OCI-LY1 (cell line): Measurements from ENCODE around the gene FBXW9.

Experiments used
- H2AFZ ChIP-seq: fragments of 200-600 bp; sonication (generic), shearing (Covaris generic); 2 replicates; pipeline ENCODE4 v1.6.0; 2014; ENCODE audit warnings: antibody characterized with exemption, mild to moderate bottlenecking, low read length
- H3F3A ChIP-seq: fragments of 200-600 bp; sonication (generic), shearing (Covaris generic); 2 replicates; pipeline ENCODE4 v1.6.0; 2014; ENCODE audit warnings: mild to moderate bottlenecking, antibody characterized with exemption, low read length, moderate library complexity; ENCODE audit not compliant: insufficient read depth
- H3K27ac ChIP-seq: fragments of 200-600 bp; sonication (generic); 2 replicates; pipeline ENCODE4 v1.5.1; 2014; ENCODE audit warnings: low read length, mixed run types, mild to moderate bottlenecking, low read depth; ENCODE audit not compliant: poor library complexity, severe bottlenecking
- H3K27me3 ChIP-seq: fragments of 200-600 bp; sonication (generic); 2 replicates; pipeline ENCODE4 v1.6.0; 2014; ENCODE audit warnings: antibody characterized with exemption, mild to moderate bottlenecking, low read length, moderate library complexity; ENCODE audit not compliant: insufficient read depth
- H3K36me3 ChIP-seq: fragments of 200-600 bp; sonication (generic); 2 replicates; pipeline ENCODE4 v1.6.1; 2014; ENCODE audit warnings: mild to moderate bottlenecking, antibody characterized with exemption, low read length, moderate library complexity, mixed read lengths; ENCODE audit not compliant: insufficient read depth
- H3K4me1 ChIP-seq: fragments of 200-600 bp; sonication (generic); 2 replicates; pipeline ENCODE4 v1.5.1; 2014; ENCODE audit warnings: mild to moderate bottlenecking, low read length, moderate library complexity; ENCODE audit not compliant: insufficient read depth, severe bottlenecking
- H3K4me2 ChIP-seq: fragments of 200-600 bp; sonication (generic), shearing (Covaris generic); 2 replicates; pipeline ENCODE4 v1.6.1; 2014; ENCODE audit warnings: low read length
- H3K4me3 ChIP-seq: fragments of 200-600 bp; sonication (generic); 2 replicates; pipeline ENCODE4 v1.5.1; 2014; ENCODE audit warnings: low read length, low read depth, mild to moderate bottlenecking, mixed read lengths; ENCODE audit not compliant: poor library complexity, severe bottlenecking
- H3K79me2 ChIP-seq: fragments of 200-600 bp; shearing (Covaris generic); 2 replicates; pipeline ENCODE4 v1.6.1; 2016; ENCODE audit warnings: mixed run types, low read length, mixed read lengths; ENCODE audit not compliant: insufficient read depth
- H3K9ac ChIP-seq: fragments of 200-600 bp; sonication (generic), shearing (Covaris generic); 2 replicates; pipeline ENCODE4 v1.6.1; 2014; ENCODE audit warnings: mild to moderate bottlenecking, low read length, mixed read lengths
- H3K9me2 ChIP-seq: fragments of 200-600 bp; sonication (generic), shearing (Covaris generic); 2 replicates; pipeline ENCODE4 v1.6.1; 2014; ENCODE audit warnings: low read depth, mild to moderate bottlenecking, low read length, mixed read lengths
- H3K9me3 ChIP-seq: fragments of 200-600 bp; shearing (Covaris generic); 2 replicates; pipeline ENCODE4 v1.6.1; 2014; ENCODE audit warnings: low read length, mixed read lengths
- H4K20me1 ChIP-seq: fragments of 200-600 bp; sonication (generic), shearing (Covaris generic); 2 replicates; pipeline ENCODE4 v1.6.0; 2016; ENCODE audit warnings: mild to moderate bottlenecking, low read length; ENCODE audit not compliant: insufficient read depth
- CTCF ChIP-seq: fragments of 200-600 bp; sonication (generic), shearing (Covaris generic); IDR thresholded peaks from 2 replicates; pipeline ENCODE4 v1.5.1; 2017; ENCODE audit warnings: mild to moderate bottlenecking, antibody characterized with exemption, low read length, moderate library complexity, mixed read lengths
- EZH2 ChIP-seq: fragments of 200-600 bp; sonication (generic), shearing (Covaris generic); IDR thresholded peaks from 2 replicates; pipeline ENCODE4 v1.8.0; 2017; ENCODE audit warnings: borderline replicate concordance, mixed run types, mild to moderate bottlenecking, antibody characterized with exemption, low read length, moderate library complexity, mixed read lengths

The FBXW9 gene

GRCh38 chr19:12655546-12655945 is 40.9 kb downstream of the FBXW9 start:
- Histone ChIP-seq H3K9me3 (no peaks in the 10 kb centered on the region), H3K4me1 (no peaks in the 10 kb centered on the region), H2AFZ (no peak overlapping the region), H3K9ac (no peak overlapping the region), H3K9me2 (no peaks in the 10 kb centered on the region), H3K36me3 (peaks cover 71% of the 10 kb centered on the region), H3K27ac (no peak overlapping the region), H3K79me2 (no peaks in the 10 kb centered on the region), H3F3A (no peaks in the 10 kb centered on the region), H4K20me1 (no peaks in the 10 kb centered on the region), H3K27me3 (no peaks in the 10 kb centered on the region), H3K4me3 (no peak overlapping the region), H3K4me2 (no peak overlapping the region)
- no peak for TF ChIP-seq CTCF
- no peak for TF ChIP-seq EZH2

- no peak for TF ChIP-seq CTCF
- TF ChIP-seq EZH2 = no peak
- Histone ChIP-seq H3K36me3 (peaks cover 52% of the 10 kb centered on the region), H2AFZ (no peak overlapping the region), H3K4me1 (no peaks in the 10 kb centered on the region), H3F3A (no peaks in the 10 kb centered on the region), H3K9me2 (no peaks in the 10 kb centered on the region), H3K27me3 (no peaks in the 10 kb centered on the region), H3K4me2 (no peak overlapping the region), H4K20me1 (no peaks in the 10 kb centered on the region), H3K79me2 (no peaks in the 10 kb centered on the region), H3K4me3 (no peak overlapping the region), H3K27ac (no peak overlapping the region), H3K9ac (no peak overlapping the region), H3K9me3 (no peaks in the 10 kb centered on the region)
These were observed 44.2 kb downstream of the FBXW9 start for GRCh38 chr19:12652219-12652618.

GRCh38 chr19:12649941-12650340 is 46.5 kb downstream of the FBXW9 start:
- Histone ChIP-seq H3K4me1 (no peaks in the 10 kb centered on the region), H3K27me3 (no peaks in the 10 kb centered on the region), H3K4me2 (no peak overlapping the region), H3K36me3 (peaks cover 40% of the 10 kb centered on the region), H3K27ac (no peak overlapping the region), H3K9me3 (no peaks in the 10 kb centered on the region), H4K20me1 (no peaks in the 10 kb centered on the region), H2AFZ (no peak overlapping the region), H3F3A (no peaks in the 10 kb centered on the region), H3K4me3 (no peak overlapping the region), H3K79me2 (no peaks in the 10 kb centered on the region), H3K9ac (no peak overlapping the region), H3K9me2 (no peaks in the 10 kb centered on the region)
- TF ChIP-seq CTCF (no peak), EZH2 (no peak)
